Left ventricle myocardium inferior (tissue), 1 donor: Measurements from ENCODE around the gene GINS2. TPM values are rescaled to one million over a fixed set of nuclear protein-coding genes. Genes with fewer than 3 reads are reported as not detected.

Source experiments
- DNase-seq: peaks from one replicate; pipeline ENCODE4 v3.0.0-alpha.2; 2020
- H3K27ac ChIP-seq: fragments of 200-600 bp; replicated peaks from 2 replicates; pipeline ENCODE4 v1.8.0; 2021
- H3K27me3 ChIP-seq: fragments of 200-600 bp; 2 replicates; pipeline ENCODE4 v1.8.0; 2021; ENCODE audit warnings: low read depth
- H3K36me3 ChIP-seq: fragments of 200-600 bp; 2 replicates; pipeline ENCODE4 v1.8.0; 2021
- H3K4me1 ChIP-seq: fragments of 200-600 bp; 2 replicates; pipeline ENCODE4 v1.8.0; 2021
- H3K4me3 ChIP-seq: fragments of 200-600 bp; 2 replicates; pipeline ENCODE4 v1.8.0; 2021; ENCODE audit warnings: mild to moderate bottlenecking, moderate library complexity
- H3K9me3 ChIP-seq: fragments of 200-600 bp; replicated peaks from 2 replicates; pipeline ENCODE4 v1.8.0; 2021
- CTCF ChIP-seq: fragments of 200-600 bp; IDR thresholded peaks from 2 replicates; pipeline ENCODE4 v1.8.0; 2021; ENCODE audit warnings: antibody characterized with exemption, mild to moderate bottlenecking, borderline replicate concordance
- intact Hi-C: fragments of 100-400 bp; cut with micrococcal nuclease; formaldehyde crosslinking; loops from one replicate; pipeline ENCODE4 v1.11.0; 2022
- total RNA-seq: library from RNA; stranded (reverse); fragmentation: NEBNext Ultra II Directional; extraction: Animal tissue kit (Norgen Biotek cat#: 25700); gene quantifications from one replicate; pipeline ENCODE4 v1.2.1, GENCODE V29; 2021
- donor health status: DM: no; HTN: yes; CAD: no; lungs with severe emphysema.

The GINS2 gene
- total RNA-seq, 1 donor from 2014 or later = 0.44 TPM

DNA sequence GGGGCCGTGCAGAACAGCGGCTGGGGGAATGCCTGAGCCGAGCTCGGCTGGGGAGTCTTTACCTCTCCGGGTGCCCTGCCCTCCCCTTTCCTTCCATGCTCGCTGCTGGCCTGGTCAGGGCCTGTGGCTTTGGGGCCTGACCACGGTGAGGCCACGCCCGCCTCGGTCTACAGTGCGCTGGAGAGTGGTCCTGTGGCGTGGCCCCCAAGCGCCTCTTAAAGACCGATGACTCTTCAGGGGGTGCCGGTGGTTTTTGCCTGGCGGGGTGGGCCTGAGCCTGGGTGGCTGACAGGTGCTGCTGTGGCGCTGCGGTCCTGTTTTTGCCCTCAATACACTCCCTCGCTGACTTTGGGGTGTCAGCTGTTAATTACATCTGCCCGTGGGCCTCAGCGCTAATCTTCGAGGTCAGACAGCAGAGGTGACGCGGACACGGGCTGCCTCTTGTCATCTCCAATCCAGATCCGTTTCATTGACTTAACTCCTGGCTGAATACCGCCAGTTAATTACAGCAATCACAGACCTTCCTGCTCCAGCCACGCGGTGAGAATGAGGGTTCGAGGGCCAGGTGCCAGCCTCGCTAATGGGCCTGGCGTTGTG, 45.9 kb downstream of the GINS2 start:
- Histone ChIP-seq H3K27ac (no peak overlapping the region), H3K4me1 (peaks cover 64% of the 10 kb centered on the region), H3K27me3 (no peaks in the 10 kb centered on the region), H3K4me3 (no peak overlapping the region), H3K36me3 (no peaks in the 10 kb centered on the region), H3K9me3 (no peaks in the 10 kb centered on the region)
- DNase-seq = no peak
- no peak for TF ChIP-seq CTCF
- intact Hi-C loops = no loop called here

GRCh38 chr16:85641776-85642176, 47.0 kb downstream of the GINS2 start:
- Histone ChIP-seq H3K27ac (peak overlapping the region; percentile 30), H3K4me1 (peaks cover 75% of the 10 kb centered on the region), H3K27me3 (no peaks in the 10 kb centered on the region), H3K4me3 (no peak overlapping the region), H3K9me3 (no peaks in the 10 kb centered on the region), H3K36me3 (no peaks in the 10 kb centered on the region)
- DNase-seq = peak; percentile 52
- intact Hi-C loops = no loop called here
- TF ChIP-seq CTCF = no peak

DNA sequence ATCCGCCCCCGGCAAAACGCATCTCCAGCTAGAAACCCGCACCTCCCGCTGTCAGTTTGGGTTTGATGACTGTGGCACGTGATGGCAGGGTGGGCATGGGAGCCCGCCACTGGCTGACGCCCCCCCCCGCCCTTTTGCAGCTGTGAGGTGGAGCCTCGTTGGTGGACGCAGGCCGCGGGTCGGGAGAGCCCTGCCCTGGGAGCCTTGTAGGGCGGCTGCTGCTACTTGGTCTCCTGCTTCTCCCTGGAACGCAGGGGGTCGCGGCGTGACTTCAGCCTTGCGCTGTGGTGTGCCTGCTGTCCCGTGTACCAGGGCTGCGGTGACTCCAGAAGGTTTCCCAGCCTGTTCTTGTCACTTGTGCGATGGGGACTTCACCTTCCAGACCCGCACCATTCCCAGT, 47.4 kb downstream of the GINS2 start:
- H3K36me3 ChIP-seq = no peaks in the 10 kb centered on the region
- no peaks in the 10 kb centered on the region for H3K9me3 ChIP-seq
- no peak overlapping the region for H3K4me3 ChIP-seq
- peak overlapping the region; percentile 30 for H3K27ac ChIP-seq
- H3K27me3 ChIP-seq = no peaks in the 10 kb centered on the region
- no peak for TF ChIP-seq CTCF
- peaks cover 75% of the 10 kb centered on the region for H3K4me1 ChIP-seq
- DNase-seq = no peak
- intact Hi-C loops = no loop called here

GRCh38 chr16:85640585-85640984, 48.2 kb downstream of the GINS2 start:
- DNase-seq = no peak
- peaks cover 80% of the 10 kb centered on the region for H3K4me1 ChIP-seq
- no peak for TF ChIP-seq CTCF
- no peak overlapping the region for H3K4me3 ChIP-seq
- no peaks in the 10 kb centered on the region for H3K9me3 ChIP-seq
- H3K36me3 ChIP-seq = no peaks in the 10 kb centered on the region
- intact Hi-C loops = no loop called here
- H3K27me3 ChIP-seq = no peaks in the 10 kb centered on the region
- H3K27ac ChIP-seq = no peak overlapping the region

DNA sequence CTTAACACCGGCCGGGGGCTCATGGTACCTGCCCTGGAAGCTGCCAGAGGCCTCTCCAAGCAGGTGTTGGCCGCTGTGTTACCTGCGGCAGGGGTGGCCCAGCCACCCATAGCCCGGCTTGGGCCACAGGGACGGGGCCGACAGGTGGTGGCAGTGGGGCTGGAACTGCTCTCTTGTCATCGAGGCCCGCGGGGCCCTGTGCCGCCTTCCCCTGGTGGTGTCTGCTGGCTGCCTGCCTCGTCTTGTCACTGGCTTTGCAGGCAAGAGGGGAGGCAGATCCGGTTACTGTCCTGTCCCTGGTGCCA, 48.5 kb downstream of the GINS2 start:
- DNase-seq = no peak
- Histone ChIP-seq H3K36me3 (no peaks in the 10 kb centered on the region), H3K4me3 (no peak overlapping the region), H3K9me3 (no peaks in the 10 kb centered on the region), H3K4me1 (peaks cover 83% of the 10 kb centered on the region), H3K27me3 (no peaks in the 10 kb centered on the region), H3K27ac (peak overlapping the region; percentile 81)
- intact Hi-C loops = no loop called here
- TF ChIP-seq CTCF = no peak
